ENCODE data around the gene GTF3A. TPM values are rescaled to one million over a fixed set of nuclear protein-coding genes. Genes with fewer than 3 reads are reported as not detected.

The GTF3A gene
- total and polyA plus RNA-seq, 2 of the 8 experiments (the other 6 are each of a cell fraction or from before 2014, with no cell fraction given), result 41.6 to 96.5 TPM

DNA sequence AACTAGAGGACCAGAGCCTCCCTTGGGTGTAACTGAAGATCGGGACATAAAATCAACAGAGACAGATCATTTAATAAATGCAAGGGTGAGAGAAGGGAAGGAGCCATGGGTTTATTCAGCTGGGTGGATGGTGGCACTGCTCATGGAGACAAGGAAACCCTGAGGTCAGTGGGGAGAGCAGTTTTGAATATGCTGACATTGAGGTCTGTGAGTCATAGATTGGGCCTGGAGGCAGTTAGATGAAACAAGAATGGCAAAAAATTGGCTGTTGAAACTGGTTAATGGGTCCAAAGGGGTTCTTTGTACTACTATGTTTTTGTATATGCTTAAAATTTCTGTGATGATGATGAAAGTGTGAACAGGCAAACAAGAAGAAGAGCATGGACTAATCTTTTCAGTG is 5.1 kb upstream of the GTF3A start:
- H4K5ac ChIP-seq (ENCODE audit: insufficient read length, low read depth, low read length), result no peak overlapping the region
- no peak overlapping the region for H2BK5ac ChIP-seq (ENCODE audit: low read depth, low read length)
- no peak overlapping the region for H3K56ac ChIP-seq (replicated peaks; ENCODE audit: insufficient read length, low read depth, low read length)
- no peak overlapping the region for H3K27ac ChIP-seq (ENCODE audit: low read depth, low read length)
- no peak overlapping the region for H2AK5ac ChIP-seq (ENCODE audit: low read depth, low read length)
- no peaks in the 10 kb centered on the region for H3K79me1 ChIP-seq (ENCODE audit: low read depth, low read length)
- no peak overlapping the region for H2BK20ac ChIP-seq (ENCODE audit: low read length)
- H3K23me2 ChIP-seq (ENCODE audit: low read depth, low read length), result peaks cover 3% of the 10 kb centered on the region; the same call in 1 of the 2 replicates
- H3K9ac ChIP-seq (replicated peaks in 1 of 4; ENCODE audit: extremely low read depth in 1 of 4, low read depth in 3 of 4, low read length in 3 of 4), result no peak overlapping the region
- no peaks in the 10 kb centered on the region for H3K79me2 ChIP-seq (ENCODE audit: control insufficient read depth in 1 of 2, insufficient read depth in 2 of 2, low read length in 2 of 2)
- no peak overlapping the region for H3K14ac ChIP-seq (ENCODE audit: insufficient read length)
- 86% methylated on average over 1 of the region's 1 CpG; no CpG with 5 or more reads in 1 of the 2 experiments for WGBS, 2 experiments (ENCODE audit: extremely low coverage in 1 of 2, insufficient coverage in 1 of 2, insufficient read length in 1 of 2, insufficient replicate concordance in 2 of 2, low coverage in 1 of 2, low lambda C conversion rate in 2 of 2, missing lambda C conversion rate in 1 of 2)
- FAIRE-seq (no peak), DNase-seq (ENCODE audit: low read depth in 1 of 2, low spot score in 2 of 2) (no peak)
- POLR2A ChIA-PET (ENCODE audit: partially characterized antibody), result no interaction called here
- no peak overlapping the region for H3K4ac ChIP-seq (replicated peaks; ENCODE audit: insufficient read length, low read depth, low read length)
- peaks cover 0 to 5% (median 3%) of the 10 kb centered on the region in 4 experiments; a peak in 2 of 7 replicates for H3K27me3 ChIP-seq (replicated peaks in 1 of 4; ENCODE audit: control insufficient read depth in 3 of 4, extremely low read depth in 1 of 4, insufficient read depth in 3 of 4, low read length in 3 of 4)
- no peak overlapping the region for H3K4me2 ChIP-seq (ENCODE audit: insufficient read depth in 1 of 2, low read depth in 2 of 2, low read length in 2 of 2)
- H3K36me3 ChIP-seq (ENCODE audit: control insufficient read depth in 2 of 4, insufficient read depth in 4 of 4, low read length in 3 of 4), result no peaks in the 10 kb centered on the region
- H4K8ac ChIP-seq (ENCODE audit: extremely low read depth, insufficient read depth, low read length), result no peak overlapping the region
- H2AFZ ChIP-seq (ENCODE audit: low read length), result no peak overlapping the region
- H4K20me1 ChIP-seq (replicated peaks in 1 of 2; ENCODE audit: control insufficient read depth in 1 of 2, insufficient read depth in 2 of 2, low read length in 2 of 2), result no peaks in the 10 kb centered on the region
- no peak overlapping the region for H4K91ac ChIP-seq (replicated peaks; ENCODE audit: insufficient read length, low read length)
- CTCF ChIA-PET (ENCODE audit: partially characterized antibody), result interaction anchor here (1.0 kb wide), 1 partner anchor 38 kb away, joined by 3 read pairs; no protein-coding TSS in a partner anchor
- H3K4me1 ChIP-seq (replicated peaks in 1 of 4; ENCODE audit: control insufficient read depth in 3 of 4, insufficient read depth in 4 of 4, low read length in 3 of 4), result no peaks in the 10 kb centered on the region; a peak in 1 of 7 replicates
- no peak overlapping the region for H3K23ac ChIP-seq (ENCODE audit: insufficient read length)
- no peak overlapping the region for H2BK15ac ChIP-seq (ENCODE audit: low read length)
- H2BK12ac ChIP-seq (ENCODE audit: low read depth, low read length), result no peak overlapping the region
- no peaks in the 10 kb centered on the region for H3K9me3 ChIP-seq (ENCODE audit: insufficient read depth in 2 of 2, low read depth in 1 of 2, low read length in 1 of 2)
- no peak overlapping the region for H2BK120ac ChIP-seq (replicated peaks; ENCODE audit: low read depth, low read length)
- no peak overlapping the region for H3K4me3 ChIP-seq (ENCODE audit: extremely low read depth in 1 of 4, insufficient read depth in 2 of 4, low read depth in 3 of 4, low read length in 4 of 4)
- no peak overlapping the region for H3K18ac ChIP-seq (ENCODE audit: extremely low read depth, low read length)
- TF ChIP-seq EGR1 (IDR thresholded peaks at IDR 0.05; ENCODE audit: borderline replicate concordance, low read depth, low read length) (no peak), KDM5A (IDR thresholded peaks at IDR 0.05; ENCODE audit: low read length) (no peak), ASH2L (IDR thresholded peaks at IDR 0.05; ENCODE audit: low read length) (no peak), SP4 (IDR thresholded peaks at IDR 0.05; ENCODE audit: low read length) (no peak), CBX8 (IDR thresholded peaks at IDR 0.05; ENCODE audit: borderline replicate concordance, low read depth, low read length) (no peak), MAFK (IDR thresholded peaks at IDR 0.05; ENCODE audit: low read depth, low read length) (no peak), KDM4A (IDR thresholded peaks at IDR 0.05; ENCODE audit: low read depth, low read length, severe bottlenecking) (no peak), YY1 (IDR thresholded peaks at IDR 0.05; ENCODE audit: low read depth, low read length) (no peak), FOSL1 (IDR thresholded peaks at IDR 0.05; ENCODE audit: insufficient read depth, low read depth, low read length) (no peak)
- TF ChIP-seq, protein P1, sequence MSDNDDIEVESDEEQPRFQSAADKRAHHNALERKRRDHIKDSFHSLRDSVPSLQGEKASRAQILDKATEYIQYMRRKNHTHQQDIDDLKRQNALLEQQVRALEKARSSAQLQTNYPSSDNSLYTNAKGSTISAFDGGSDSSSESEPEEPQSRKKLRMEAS (IDR thresholded peaks at IDR 0.05), result no peak
- TF ChIP-seq, protein P2, sequence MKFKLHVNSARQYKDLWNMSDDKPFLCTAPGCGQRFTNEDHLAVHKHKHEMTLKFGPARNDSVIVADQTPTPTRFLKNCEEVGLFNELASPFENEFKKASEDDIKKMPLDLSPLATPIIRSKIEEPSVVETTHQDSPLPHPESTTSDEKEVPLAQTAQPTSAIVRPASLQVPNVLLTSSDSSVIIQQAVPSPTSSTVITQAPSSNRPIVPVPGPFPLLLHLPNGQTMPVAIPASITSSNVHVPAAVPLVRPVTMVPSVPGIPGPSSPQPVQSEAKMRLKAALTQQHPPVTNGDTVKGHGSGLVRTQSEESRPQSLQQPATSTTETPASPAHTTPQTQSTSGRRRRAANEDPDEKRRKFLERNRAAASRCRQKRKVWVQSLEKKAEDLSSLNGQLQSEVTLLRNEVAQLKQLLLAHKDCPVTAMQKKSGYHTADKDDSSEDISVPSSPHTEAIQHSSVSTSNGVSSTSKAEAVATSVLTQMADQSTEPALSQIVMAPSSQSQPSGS (IDR thresholded peaks at IDR 0.05; ENCODE audit: low read length), result no peak
- TF ChIP-seq, protein P3, sequence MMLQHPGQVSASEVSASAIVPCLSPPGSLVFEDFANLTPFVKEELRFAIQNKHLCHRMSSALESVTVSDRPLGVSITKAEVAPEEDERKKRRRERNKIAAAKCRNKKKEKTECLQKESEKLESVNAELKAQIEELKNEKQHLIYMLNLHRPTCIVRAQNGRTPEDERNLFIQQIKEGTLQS (IDR thresholded peaks at IDR 0.05; ENCODE audit: insufficient read depth, low read depth, low read length), result no peak
